Measurements from ENCODE around the gene SIGLEC14. TPM values are rescaled to one million over a fixed set of nuclear protein-coding genes. Genes with fewer than 3 reads are reported as not detected.

The SIGLEC14 gene
- total RNA-seq, 1 experiment from 2014 or later: 1.8 TPM

GRCh38 chr19:51626675-51627074, 19.9 kb downstream of the SIGLEC14 start:
- no peak for DNase-seq (ENCODE audit: low read depth)

- no peak for DNase-seq (ENCODE audit: low read depth)
Measured at GRCh38 chr19:51621178-51621577, 25.4 kb downstream of the SIGLEC14 start.

DNA sequence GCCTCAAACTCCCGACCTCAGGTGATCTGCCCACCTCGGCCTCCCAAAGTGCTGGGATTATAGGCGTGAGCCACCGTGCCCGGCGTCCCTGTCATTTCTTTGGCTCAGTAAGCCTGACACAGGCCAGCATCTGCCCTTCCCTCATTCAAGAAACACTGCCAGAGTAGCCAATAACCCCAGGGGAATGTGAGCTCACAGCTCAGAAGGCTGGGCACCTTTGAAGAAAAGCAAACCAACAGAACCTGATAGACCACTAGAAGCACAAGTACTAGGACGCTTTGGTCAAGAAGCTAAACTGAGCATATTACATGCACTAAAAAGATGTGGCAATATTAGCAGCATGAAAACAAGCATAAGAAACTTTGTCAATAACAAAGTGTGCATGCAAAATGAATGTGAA, 30.6 kb downstream of the SIGLEC14 start:
- no peak for DNase-seq (ENCODE audit: low read depth)

GRCh38 chr19:51614789-51615188, 31.8 kb downstream of the SIGLEC14 start:
- no peak for DNase-seq (ENCODE audit: low read depth)

GRCh38 chr19:51610576-51610975, 36.0 kb downstream of the SIGLEC14 start:
- DNase-seq (ENCODE audit: low read depth): no peak

DNA sequence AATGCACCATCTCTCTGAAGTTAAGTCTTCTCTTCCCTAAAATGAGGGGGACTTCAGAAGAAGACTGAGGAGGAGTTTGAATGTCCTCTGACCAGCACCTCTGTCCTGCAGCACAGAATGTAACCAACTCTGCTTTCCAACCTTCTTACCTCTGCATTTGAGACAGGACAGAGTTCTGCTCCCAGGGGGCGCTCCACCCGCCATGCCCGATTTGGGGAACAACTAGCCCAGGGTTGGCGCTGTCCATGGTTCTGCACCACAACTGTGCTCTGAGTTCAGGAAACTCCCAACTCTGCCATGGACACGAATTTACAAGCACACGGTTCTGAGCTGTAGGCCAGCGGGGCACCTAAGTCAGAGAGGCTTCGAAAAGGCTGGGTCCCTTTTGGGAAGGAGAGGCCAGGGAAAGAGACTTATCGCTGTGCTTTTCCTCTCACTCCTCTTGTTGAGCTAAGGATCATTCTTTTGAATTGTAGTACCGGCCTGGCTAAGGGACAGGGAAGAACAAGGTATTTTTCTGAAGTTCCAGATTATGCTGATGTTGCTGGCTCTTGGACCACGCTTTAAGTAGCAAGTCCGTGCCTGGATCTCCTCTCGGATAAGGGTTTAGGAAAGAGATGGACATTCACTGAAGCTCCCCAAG, 38.6 kb downstream of the SIGLEC14 start:
- peak; percentile 52 for DNase-seq (ENCODE audit: low read depth)

- DNase-seq (ENCODE audit: low read depth): no peak
Measured at GRCh38 chr19:51607077-51607476, 39.5 kb downstream of the SIGLEC14 start.

GRCh38 chr19:51602189-51602854, 44.3 kb downstream of the SIGLEC14 start:
- DNase-seq (ENCODE audit: low read depth): no peak

DNA sequence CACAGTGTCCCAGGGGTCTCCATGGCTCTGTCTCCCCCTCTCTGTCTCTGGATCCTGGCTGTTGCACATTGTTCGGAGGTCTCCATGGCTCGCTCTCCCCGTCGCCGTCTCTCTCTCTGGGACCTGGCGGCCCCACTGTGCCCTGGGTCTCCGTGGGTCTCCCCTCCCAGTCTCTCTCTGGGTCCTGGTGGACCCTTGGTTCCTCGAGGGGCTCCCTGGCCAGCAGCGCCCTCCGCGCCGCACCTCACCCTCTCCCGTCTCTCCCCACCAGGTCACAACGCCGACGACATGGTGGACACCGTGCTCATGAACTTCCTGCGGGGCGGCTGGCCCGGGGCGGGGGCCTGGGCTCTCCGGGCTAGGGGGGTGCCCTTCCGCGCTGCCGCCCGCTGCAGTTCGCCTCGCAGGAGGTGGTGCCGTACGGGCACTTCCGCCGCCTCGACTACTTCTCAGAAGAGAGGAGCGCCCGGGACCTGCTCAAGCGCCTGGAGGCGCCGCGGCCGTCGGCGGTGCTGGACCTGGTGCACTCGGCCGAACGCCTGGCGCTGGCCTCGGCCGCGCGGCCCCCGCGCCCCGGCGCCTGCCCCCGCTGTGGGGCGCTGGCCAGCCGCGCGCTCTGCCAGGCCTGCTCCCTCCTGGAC, 45.6 kb downstream of the SIGLEC14 start:
- DNase-seq (ENCODE audit: low read depth): no peak

DNA sequence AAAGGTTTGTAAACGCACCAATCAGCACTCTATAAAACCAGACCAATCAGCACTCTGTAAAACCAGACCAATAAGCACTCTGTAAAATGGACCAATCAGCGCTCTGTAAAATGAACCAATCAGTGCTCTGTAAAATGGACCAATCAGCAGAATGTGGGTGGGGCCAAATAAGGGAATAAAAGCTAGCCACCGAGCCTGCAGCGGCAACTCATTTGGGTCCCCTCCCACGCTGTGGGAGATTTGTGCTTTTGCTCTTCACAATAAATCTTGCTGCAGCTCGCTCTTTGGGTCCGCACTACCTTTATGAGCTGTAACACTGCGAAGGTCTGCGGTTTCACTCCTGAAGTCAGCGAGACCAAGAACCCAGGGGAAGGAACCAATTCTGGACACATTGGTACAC, 47.5 kb downstream of the SIGLEC14 start:
- DNase-seq (ENCODE audit: low read depth): no peak

GRCh38 chr19:51598159-51598915, 48.3 kb downstream of the SIGLEC14 start:
- DNase-seq (ENCODE audit: low read depth): no peak

GRCh38 chr19:51595190-51596175, 51.1 kb downstream of the SIGLEC14 start:
- DNase-seq (ENCODE audit: low read depth): no peak

DNA sequence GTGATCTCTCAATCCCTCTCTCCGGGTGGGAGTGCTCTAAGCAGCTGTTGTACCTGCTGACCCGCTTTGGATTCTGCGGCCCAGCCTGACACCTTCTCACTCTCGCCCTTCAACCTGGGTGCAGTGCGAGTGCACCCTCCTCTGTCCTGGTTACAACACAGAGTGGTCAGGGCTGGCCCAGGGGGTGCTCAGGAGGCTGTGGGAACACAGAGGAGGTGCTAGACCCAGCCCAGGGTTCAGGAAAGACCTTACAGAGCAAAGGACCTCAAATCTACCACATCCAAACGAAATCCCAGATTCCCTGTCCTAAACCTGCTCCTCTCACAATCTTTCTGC, 51.9 kb downstream of the SIGLEC14 start:
- DNase-seq (ENCODE audit: low read depth): no peak

DNA sequence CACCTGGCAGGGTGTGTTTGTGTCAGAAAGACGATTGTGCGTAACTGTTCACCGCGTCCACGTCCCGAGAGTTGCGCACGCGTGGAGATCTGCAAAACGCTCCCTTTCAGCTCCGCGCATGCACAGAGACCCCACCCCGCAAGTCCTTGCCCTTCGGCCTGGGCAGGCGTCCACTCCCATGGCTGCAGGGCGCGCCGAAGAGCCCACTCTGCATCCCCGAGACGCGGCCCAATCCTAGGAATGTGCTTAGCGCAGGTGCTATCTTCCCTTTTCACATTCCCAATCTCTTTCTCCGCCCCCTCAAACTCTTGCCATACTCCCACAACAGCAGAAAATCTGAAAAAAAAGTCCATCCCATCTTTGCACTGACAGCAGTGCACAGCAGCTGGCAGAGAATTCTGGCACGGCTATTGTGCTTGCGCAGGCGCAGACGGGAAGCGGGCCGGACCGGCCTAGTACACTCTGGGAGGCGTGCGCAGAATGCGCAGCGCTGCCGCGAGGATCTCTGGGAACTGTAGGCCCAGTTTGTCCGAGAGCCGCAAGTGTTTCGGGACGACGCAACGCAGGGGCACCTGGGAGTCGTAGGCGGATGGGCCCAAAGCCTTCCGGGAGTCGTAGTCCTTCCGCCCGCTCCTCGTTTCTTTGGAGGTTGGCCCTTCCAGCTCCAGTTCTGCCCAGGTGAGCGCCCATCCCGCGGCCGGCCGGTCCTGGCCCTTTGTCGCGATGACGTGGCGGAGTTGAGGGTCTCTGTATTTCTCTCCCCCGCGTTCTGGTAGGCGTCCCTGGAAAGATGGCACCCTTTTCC, 52.5 kb downstream of the SIGLEC14 start:
- peak; percentile 94 for DNase-seq (ENCODE audit: low read depth)

- DNase-seq (ENCODE audit: low read depth): no peak
Measured at GRCh38 chr19:51593138-51593890, 53.3 kb downstream of the SIGLEC14 start.

Data from HT1080 (cell line).